ENCODE data around the gene CDC25B. TPM values are rescaled to one million over a fixed set of nuclear protein-coding genes. Genes with fewer than 3 reads are reported as not detected.
A peak's percentile ranks its signal among the peaks of the same experiment; 100 is the strongest.

CDC25B gene
- total and polyA plus RNA-seq, 2 of the 13 experiments (the other 11 are each of a cell fraction or from before 2014, with no cell fraction given): 14.5 to 19.4 TPM

DNA sequence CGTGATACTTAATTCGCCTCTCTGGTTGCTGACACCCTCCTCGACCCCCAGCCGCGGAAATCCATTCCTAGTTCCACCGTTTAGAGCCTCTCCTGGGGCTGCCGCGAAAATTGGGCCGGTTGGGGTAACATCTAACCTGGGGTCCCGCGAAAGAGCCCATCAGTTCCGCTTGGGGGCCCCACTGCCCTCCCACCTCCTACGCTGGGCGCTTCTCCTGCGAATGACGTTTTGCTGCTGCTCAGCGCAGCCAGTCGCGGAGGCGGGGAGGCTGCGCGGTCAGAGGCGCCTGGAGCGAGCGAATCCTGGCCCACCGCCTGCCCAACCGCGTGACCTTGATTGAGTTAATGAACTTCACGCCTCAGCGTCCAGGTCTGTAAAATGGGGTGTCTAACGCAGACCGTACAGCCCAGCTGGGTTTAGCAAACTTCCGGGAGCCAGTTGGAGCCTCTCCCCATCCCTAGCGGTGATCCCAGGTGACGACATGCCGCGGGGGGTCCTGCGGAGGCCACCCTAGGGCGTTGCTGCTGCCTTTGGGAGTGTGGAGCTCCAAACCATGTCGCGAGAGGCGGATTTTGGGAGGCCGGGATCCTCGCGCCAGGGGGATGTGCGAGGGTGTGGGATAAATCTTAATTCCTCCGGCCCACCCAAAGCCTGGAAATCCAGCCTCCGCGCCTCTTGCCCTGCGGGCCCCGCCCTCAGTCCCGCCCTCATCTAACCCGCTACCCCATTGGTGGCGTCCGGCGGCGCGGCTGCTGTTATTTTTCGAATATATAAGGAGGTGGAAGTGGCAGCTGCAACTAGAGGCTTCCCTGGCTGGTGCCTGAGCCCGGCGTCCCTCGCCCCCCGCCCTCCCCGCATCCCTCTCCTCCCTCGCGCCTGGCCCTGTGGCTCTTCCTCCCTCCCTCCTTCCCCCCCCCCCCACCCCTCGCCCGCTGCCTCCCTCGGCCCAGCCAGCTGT is at the start of gene CDC25B (continued):
- TF ChIP-seq ZXDC (CRISPR knock-in tag; IDR thresholded peaks at IDR 0.05): no peak
- no peak for TF ChIP-seq ZNF180 (CRISPR knock-in tag; IDR thresholded peaks at IDR 0.05; ENCODE audit: borderline replicate concordance, low read depth)
- TF ChIP-seq, protein P1, sequence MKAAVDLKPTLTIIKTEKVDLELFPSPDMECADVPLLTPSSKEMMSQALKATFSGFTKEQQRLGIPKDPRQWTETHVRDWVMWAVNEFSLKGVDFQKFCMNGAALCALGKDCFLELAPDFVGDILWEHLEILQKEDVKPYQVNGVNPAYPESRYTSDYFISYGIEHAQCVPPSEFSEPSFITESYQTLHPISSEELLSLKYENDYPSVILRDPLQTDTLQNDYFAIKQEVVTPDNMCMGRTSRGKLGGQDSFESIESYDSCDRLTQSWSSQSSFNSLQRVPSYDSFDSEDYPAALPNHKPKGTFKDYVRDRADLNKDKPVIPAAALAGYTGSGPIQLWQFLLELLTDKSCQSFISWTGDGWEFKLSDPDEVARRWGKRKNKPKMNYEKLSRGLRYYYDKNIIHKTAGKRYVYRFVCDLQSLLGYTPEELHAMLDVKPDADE (CRISPR knock-in tag; IDR thresholded peaks at IDR 0.05): no peak
- no peak for TF ChIP-seq ONECUT2 (CRISPR knock-in tag; IDR thresholded peaks at IDR 0.05)
- peak; percentile 15; the same call in 1 of the 2 replicates for TF ChIP-seq KMT2A (CRISPR knock-in tag; IDR thresholded peaks at IDR 0.05)
- 0 out of 4 replicates have a peak, but pooled peaks of 1 of the 2 experiments have one; percentile 42 for TF ChIP-seq NR2F1 (CRISPR knock-in tag; IDR thresholded peaks at IDR 0.05)
- no peak for TF ChIP-seq BHLHE40 (IDR thresholded peaks at IDR 0.05; ENCODE audit: low read length)
- TF ChIP-seq, protein P2, sequence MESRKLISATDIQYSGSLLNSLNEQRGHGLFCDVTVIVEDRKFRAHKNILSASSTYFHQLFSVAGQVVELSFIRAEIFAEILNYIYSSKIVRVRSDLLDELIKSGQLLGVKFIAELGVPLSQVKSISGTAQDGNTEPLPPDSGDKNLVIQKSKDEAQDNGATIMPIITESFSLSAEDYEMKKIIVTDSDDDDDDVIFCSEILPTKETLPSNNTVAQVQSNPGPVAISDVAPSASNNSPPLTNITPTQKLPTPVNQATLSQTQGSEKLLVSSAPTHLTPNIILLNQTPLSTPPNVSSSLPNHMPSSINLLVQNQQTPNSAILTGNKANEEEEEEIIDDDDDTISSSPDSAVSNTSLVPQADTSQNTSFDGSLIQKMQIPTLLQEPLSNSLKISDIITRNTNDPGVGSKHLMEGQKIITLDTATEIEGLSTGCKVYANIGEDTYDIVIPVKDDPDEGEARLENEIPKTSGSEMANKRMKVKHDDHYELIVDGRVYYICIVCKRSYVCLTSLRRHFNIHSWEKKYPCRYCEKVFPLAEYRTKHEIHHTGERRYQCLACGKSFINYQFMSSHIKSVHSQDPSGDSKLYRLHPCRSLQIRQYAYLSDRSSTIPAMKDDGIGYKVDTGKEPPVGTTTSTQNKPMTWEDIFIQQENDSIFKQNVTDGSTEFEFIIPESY (CRISPR knock-in tag; IDR thresholded peaks at IDR 0.05): peak; percentile 76
- TF ChIP-seq ZNF646 (CRISPR knock-in tag; IDR thresholded peaks at IDR 0.05): no peak
- no peak for TF ChIP-seq ZNF124 (CRISPR knock-in tag; IDR thresholded peaks at IDR 0.05)
- no peak for TF ChIP-seq RORA (CRISPR knock-in tag; IDR thresholded peaks at IDR 0.05)
- no peak for TF ChIP-seq TRAFD1 (CRISPR knock-in tag; IDR thresholded peaks at IDR 0.05; ENCODE audit: borderline replicate concordance)
- no peak for TF ChIP-seq ZNF615 (CRISPR knock-in tag; IDR thresholded peaks at IDR 0.05; ENCODE audit: borderline replicate concordance)

All from HepG2 (cell line).